ENCODE data around the gene PRKCB.

PRKCB gene

DNA sequence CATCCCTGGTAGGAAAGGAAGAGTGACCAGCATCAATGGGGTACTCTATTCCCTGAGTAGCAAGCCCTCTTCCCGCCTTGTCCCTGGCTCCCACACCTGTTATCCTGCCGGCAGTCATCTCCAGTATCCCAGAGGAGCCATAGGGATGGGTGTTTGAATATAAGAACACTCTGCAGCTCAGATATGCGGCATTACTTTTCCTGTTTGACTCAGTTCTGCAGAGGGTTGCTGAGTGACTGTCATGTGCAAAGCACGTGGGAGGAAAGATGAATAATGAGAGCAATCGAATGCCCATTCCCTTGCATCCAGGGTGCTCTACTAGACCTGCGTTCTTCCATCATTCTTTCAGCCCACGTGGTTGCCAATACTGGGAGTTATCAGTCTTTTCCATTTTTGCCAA, 115.1 kb downstream of the PRKCB start:
- Histone ChIP-seq H3K4me3 (ENCODE audit: low read depth in 1 of 2, low read length in 1 of 2) (no peak overlapping the region), H3K27ac (peak overlapping the region; percentile 0), H3K4me1 (ENCODE audit: control insufficient read depth in 1 of 2, insufficient read depth in 1 of 2, low read depth in 1 of 2, low read length in 1 of 2) (peaks cover 26 to 31% of the 10 kb centered on the region in 2 experiments), H3K27me3 (no peaks in the 10 kb centered on the region), H3K9me3 (no peaks in the 10 kb centered on the region), H3K36me3 (peaks cover 7% of the 10 kb centered on the region)
- TF ChIP-seq, protein P1, sequence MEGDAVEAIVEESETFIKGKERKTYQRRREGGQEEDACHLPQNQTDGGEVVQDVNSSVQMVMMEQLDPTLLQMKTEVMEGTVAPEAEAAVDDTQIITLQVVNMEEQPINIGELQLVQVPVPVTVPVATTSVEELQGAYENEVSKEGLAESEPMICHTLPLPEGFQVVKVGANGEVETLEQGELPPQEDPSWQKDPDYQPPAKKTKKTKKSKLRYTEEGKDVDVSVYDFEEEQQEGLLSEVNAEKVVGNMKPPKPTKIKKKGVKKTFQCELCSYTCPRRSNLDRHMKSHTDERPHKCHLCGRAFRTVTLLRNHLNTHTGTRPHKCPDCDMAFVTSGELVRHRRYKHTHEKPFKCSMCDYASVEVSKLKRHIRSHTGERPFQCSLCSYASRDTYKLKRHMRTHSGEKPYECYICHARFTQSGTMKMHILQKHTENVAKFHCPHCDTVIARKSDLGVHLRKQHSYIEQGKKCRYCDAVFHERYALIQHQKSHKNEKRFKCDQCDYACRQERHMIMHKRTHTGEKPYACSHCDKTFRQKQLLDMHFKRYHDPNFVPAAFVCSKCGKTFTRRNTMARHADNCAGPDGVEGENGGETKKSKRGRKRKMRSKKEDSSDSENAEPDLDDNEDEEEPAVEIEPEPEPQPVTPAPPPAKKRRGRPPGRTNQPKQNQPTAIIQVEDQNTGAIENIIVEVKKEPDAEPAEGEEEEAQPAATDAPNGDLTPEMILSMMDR (IDR thresholded peaks at IDR 0.05): no peak

DNA sequence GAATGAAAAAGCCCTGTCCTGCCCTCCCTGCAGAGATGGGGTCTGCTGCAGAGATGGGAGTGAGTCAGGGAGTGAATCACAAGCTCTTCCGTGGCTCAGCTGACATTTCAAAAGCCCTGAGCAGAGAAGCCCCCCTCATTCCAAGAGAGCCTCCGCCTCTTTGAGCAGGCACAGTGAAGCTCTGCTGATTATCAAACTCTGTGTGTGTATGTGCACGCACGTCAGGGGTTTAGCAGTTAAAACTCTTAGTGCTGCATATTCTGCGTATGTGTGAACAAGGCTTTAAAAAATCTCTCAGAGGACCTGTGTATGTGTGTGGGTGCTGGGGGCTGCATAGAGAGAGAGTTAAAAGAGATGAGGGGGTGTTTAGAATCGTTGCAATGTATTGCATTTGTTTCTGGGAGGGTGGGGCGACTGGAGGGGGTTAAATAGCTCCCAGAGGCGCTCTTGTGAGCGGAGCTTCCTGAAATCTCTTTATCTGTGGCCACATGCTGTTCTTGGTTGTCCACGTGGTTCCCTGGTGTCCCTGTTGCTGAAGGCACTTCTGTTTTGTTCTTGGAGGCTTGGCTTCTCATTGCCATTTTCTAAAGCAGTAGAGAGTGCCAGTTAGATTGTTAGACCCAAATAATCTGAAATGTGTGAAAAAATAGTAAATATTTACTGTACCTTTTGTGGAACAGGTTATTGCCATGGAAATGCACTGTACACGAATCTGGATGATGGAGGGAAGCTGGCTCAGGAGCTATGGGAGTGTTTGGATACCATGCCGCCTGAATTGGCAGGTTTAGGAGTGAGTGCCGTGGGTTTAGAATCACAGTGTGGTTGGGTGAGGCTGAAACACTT, 116.6 kb downstream of the PRKCB start:
- TF ChIP-seq, protein P1 (IDR thresholded peaks at IDR 0.05): no peak
- H3K27ac ChIP-seq: peak overlapping the region; percentile 17
- no peak overlapping the region for H3K4me3 ChIP-seq (ENCODE audit: low read depth in 1 of 2, low read length in 1 of 2)
- H3K4me1 ChIP-seq (ENCODE audit: control insufficient read depth in 1 of 2, insufficient read depth in 1 of 2, low read depth in 1 of 2, low read length in 1 of 2): peaks cover 29 to 40% of the 10 kb centered on the region in 2 experiments
- no peaks in the 10 kb centered on the region for H3K9me3 ChIP-seq
- peaks cover 7% of the 10 kb centered on the region for H3K36me3 ChIP-seq
- no peaks in the 10 kb centered on the region for H3K27me3 ChIP-seq

DNA sequence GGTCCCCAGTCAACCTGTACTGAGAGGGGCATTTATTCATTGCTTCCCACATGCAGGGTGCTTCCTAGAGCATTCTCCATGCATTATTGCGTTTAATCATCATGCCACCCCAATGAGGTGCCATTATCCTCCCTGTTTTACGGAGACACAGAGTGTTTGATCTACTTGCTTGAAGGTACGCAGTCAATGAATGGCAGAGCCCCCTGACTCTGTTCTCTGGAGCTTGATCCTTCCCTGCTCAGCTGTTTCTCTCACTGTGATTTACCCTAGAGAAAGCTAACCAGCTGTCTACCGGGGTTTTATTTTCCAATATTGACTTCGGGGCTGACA, 117.2 kb downstream of the PRKCB start:
- Histone ChIP-seq H3K4me1 (ENCODE audit: control insufficient read depth in 1 of 2, insufficient read depth in 1 of 2, low read depth in 1 of 2, low read length in 1 of 2) (peaks cover 34 to 44% of the 10 kb centered on the region in 2 experiments), H3K27me3 (no peaks in the 10 kb centered on the region), H3K9me3 (no peaks in the 10 kb centered on the region), H3K4me3 (ENCODE audit: low read depth in 1 of 2, low read length in 1 of 2) (no peak overlapping the region), H3K27ac (no peak overlapping the region), H3K36me3 (peaks cover 7% of the 10 kb centered on the region)
- TF ChIP-seq, protein P1 (IDR thresholded peaks at IDR 0.05): no peak

DNA sequence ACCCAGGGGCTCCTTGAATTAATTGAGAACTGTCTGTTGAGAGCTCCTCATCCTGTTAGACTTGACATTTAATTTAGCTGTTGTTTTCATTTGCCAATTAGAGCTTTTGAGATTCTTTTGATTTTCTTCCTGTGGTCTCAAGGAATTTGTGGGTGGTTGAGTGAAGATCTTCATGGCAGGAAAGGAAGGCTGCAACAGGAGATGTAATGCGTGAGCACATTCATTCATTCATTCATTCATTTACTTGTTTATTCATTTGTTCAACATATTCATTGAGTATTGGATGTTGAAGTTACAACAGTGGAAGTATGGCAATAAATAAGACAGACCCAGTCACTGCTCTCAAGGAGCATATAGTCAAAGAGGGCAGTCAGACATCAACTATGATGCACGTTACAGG, 117.7 kb downstream of the PRKCB start:
- TF ChIP-seq, protein P1 (IDR thresholded peaks at IDR 0.05): no peak
- Histone ChIP-seq H3K4me1 (ENCODE audit: control insufficient read depth in 1 of 2, insufficient read depth in 1 of 2, low read depth in 1 of 2, low read length in 1 of 2) (peaks cover 38 to 48% of the 10 kb centered on the region in 2 experiments), H3K27me3 (no peaks in the 10 kb centered on the region), H3K36me3 (peaks cover 7% of the 10 kb centered on the region), H3K4me3 (ENCODE audit: low read depth in 1 of 2, low read length in 1 of 2) (no peak overlapping the region), H3K27ac (no peak overlapping the region), H3K9me3 (no peaks in the 10 kb centered on the region)

DNA sequence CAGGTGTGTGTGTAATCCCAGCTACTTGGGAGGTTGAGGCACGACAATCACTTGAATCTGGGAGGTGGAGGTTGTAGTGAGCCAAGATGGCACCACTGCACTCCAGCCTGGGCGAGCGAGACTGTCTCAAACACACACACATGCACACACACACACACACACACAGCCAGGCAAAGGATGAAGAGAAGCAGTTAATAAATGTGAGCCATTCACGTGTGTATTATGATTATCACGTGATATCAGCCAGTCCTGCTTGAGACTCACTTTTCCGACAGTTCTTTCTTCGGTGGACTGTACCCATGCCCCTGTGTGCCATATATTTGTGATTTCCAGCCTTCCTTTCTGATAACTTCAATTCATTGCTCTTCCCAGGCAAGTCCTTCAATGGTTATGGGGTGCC, 119.3 kb downstream of the PRKCB start:
- Histone ChIP-seq H3K4me1 (ENCODE audit: control insufficient read depth in 1 of 2, insufficient read depth in 1 of 2, low read depth in 1 of 2, low read length in 1 of 2) (peaks cover 45 to 53% of the 10 kb centered on the region in 2 experiments), H3K4me3 (ENCODE audit: low read depth in 1 of 2, low read length in 1 of 2) (no peak overlapping the region), H3K36me3 (peaks cover 7% of the 10 kb centered on the region), H3K27ac (no peak overlapping the region), H3K27me3 (no peaks in the 10 kb centered on the region), H3K9me3 (no peaks in the 10 kb centered on the region)
- TF ChIP-seq, protein P1 (IDR thresholded peaks at IDR 0.05): no peak

All from neutrophil (primary cell).